HG03469 (cell line): ENCODE results near the gene DNAH5.

Source experiments
- ATAC-seq: cut with Tn5 transposase; IDR thresholded peaks from one replicate; pipeline ENCODE4 v1.9.1; 2021; ENCODE audit warnings: mild to moderate bottlenecking, moderate library complexity, moderate number of reproducible peaks; ENCODE audit not compliant: unreplicated experiment

Gene DNAH5

GRCh38 chr5:13939638-13940037, 4.8 kb downstream of the DNAH5 start:
- ATAC-seq, result no peak

GRCh38 chr5:13934921-13935320, 9.6 kb downstream of the DNAH5 start:
- no peak for ATAC-seq

GRCh38 chr5:13934125-13934524, 10.4 kb downstream of the DNAH5 start:
- no peak for ATAC-seq

GRCh38 chr5:13932561-13932960, 11.9 kb downstream of the DNAH5 start:
- ATAC-seq, result no peak

GRCh38 chr5:13932011-13932410, 12.5 kb downstream of the DNAH5 start:
- no peak for ATAC-seq

GRCh38 chr5:13930541-13931171, 13.8 kb downstream of the DNAH5 start:
- no peak for ATAC-seq

GRCh38 chr5:13926731-13927130, 17.8 kb downstream of the DNAH5 start:
- no peak for ATAC-seq

- ATAC-seq, result no peak
Observed at GRCh38 chr5:13921578-13921977, 22.9 kb downstream of the DNAH5 start.

- no peak for ATAC-seq
Observed at GRCh38 chr5:13919786-13920185, 24.7 kb downstream of the DNAH5 start.

- ATAC-seq, result no peak
Observed at GRCh38 chr5:13919087-13919486, 25.4 kb downstream of the DNAH5 start.

- no peak for ATAC-seq
Observed at GRCh38 chr5:13917061-13917460, 27.4 kb downstream of the DNAH5 start.

GRCh38 chr5:13913962-13914361, 30.5 kb downstream of the DNAH5 start:
- ATAC-seq, result no peak

GRCh38 chr5:13910637-13911288, 33.7 kb downstream of the DNAH5 start:
- ATAC-seq, result no peak

GRCh38 chr5:13910201-13910600, 34.3 kb downstream of the DNAH5 start:
- no peak for ATAC-seq

GRCh38 chr5:13909271-13909670, 35.2 kb downstream of the DNAH5 start:
- ATAC-seq, result no peak

- ATAC-seq, result no peak
Observed at GRCh38 chr5:13898569-13898968, 45.9 kb downstream of the DNAH5 start.

GRCh38 chr5:13878357-13878756, 66.1 kb downstream of the DNAH5 start:
- no peak for ATAC-seq

- ATAC-seq, result no peak
Observed at GRCh38 chr5:13866792-13867191, 77.7 kb downstream of the DNAH5 start.

GRCh38 chr5:13865312-13865711, 79.2 kb downstream of the DNAH5 start:
- ATAC-seq, result no peak

- ATAC-seq, result no peak
Observed at GRCh38 chr5:13860146-13860545, 84.3 kb downstream of the DNAH5 start.

- ATAC-seq, result no peak
Observed at GRCh38 chr5:13859270-13860065, 85.0 kb downstream of the DNAH5 start.
